HG03521 (cell line): Measurements from ENCODE around the gene SPATA46.
"Not testable (repeated sequence)": the region's sequence is repeated elsewhere in the genome, so short reads cannot be mapped to it uniquely, and the experiment has no call there.

Experiments
- ATAC-seq: cut with Tn5 transposase; IDR thresholded peaks from one replicate; pipeline ENCODE4 v1.9.1; 2021; ENCODE audit warnings: mild to moderate bottlenecking, moderate library complexity; ENCODE audit not compliant: unreplicated experiment

Gene SPATA46

DNA sequence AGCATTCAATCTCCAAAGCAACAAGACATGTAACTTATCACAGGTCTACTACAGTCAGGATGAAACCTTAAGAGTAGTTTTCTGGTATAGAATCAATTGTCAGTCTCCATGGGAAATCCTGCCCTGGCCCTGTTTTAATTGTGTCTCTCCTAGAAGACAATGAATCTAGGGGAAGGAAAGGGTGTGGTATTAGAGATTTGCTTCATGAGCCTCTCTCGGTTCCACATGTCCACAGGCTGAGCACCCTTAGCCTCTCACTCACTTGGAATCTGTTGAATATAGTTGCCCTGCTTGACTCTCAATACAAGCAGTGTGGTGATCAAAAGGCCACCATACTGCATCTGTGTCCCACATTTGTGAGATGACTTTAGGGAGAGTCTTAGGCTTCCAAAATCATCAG, 17.7 kb downstream of the SPATA46 start:
- no peak for ATAC-seq

DNA sequence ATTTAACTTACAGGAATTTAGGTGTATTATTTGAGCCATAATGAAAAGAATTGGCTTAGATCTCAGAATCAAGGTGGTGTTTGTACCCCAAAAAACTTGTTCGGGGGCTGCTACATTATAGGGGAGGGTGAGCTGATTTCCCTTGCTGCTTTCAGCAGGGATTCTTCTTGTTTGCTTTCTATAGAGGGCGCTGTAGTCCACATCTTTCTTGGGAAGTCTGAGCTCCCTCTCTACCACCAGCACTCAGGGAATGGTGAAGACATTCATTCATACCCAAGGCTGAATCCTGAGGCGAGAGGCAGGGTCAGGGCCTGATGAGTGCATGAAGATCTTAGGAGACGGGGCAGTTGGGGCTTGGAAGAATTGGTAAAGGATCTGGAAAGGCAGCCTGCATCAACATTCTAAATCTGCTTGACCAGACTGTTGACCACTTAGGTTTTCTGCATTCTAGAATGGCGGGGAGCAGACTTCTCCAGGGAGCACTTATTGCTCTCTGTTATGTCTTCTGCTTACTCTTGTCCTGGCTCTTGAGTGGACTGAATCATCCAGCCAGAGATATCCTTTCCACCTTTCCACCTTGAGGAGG, 18.9 kb downstream of the SPATA46 start:
- ATAC-seq: no peak

- ATAC-seq: no peak
These were observed 23.0 kb downstream of the SPATA46 start for GRCh38 chr1:162353702-162354101.

DNA sequence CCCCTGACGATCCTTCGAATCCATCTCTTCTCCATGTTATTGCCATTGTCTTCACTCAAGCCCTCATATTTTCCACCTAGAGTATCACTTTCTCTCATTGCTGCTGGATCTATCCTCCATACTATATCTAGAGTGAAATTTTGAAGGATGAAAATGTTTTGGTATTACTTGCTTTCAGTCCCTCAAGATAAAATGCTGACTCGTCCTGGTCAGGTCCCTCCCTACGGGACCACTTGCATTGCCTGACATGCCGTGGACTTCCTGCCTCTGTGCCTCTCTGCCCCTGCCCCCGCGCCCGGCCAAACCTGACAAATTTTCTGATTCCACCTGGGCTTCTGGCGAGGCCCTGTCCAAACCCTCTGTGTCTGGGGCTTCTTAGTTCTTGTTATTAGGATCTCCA, 23.6 kb downstream of the SPATA46 start:
- ATAC-seq: no peak

GRCh38 chr1:162351874-162352273, 24.8 kb downstream of the SPATA46 start:
- ATAC-seq: not testable (repeated sequence)

- ATAC-seq: no peak
These were observed 25.3 kb downstream of the SPATA46 start for GRCh38 chr1:162351246-162351842.

- ATAC-seq: no peak
These were observed 26.9 kb downstream of the SPATA46 start for GRCh38 chr1:162349635-162350330.

- no peak for ATAC-seq
These were observed 29.4 kb downstream of the SPATA46 start for GRCh38 chr1:162347281-162347680.

DNA sequence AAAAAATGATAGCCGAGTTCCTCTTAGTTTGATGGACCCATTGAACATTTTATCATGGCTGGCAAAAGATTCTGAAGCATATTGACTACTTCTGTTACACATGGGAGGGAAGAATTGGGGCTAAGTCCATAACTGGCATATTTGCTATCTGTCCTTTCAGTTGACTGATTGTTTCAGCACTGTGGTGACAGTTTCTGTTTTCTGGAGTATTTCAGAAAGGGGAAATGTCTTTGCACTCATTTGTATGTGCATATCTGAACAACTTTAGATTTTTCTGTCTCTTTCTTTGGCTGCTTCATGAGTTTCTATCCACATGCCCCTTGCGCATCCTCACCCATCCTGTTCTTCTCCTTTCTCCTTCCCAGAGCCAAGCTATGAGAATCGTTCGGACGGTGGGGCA, 33.2 kb downstream of the SPATA46 start:
- ATAC-seq: no peak

DNA sequence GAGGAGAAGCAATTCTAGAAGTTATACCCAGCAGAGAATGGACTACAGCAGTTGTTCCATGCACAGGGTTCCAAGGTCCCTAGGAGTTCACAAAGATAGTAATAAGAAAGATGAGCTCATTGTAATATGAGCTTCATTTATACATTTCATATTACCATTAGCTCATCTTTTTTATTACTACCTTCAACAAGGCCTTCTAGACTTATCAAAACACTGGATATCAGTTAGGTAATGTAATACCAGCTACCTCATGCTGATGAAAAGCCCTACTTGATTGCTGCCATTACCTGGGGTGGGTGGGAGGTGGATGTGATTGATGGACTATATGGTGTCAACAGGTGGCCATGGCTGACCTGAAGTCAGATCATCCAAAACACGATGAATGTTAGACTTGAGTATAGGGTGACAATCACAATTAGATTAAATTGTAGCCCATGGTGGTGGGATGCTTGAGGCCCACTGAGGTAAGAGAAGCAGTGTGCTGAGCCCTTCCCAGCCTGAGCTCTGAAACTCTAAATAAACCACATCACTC, 34.1 kb downstream of the SPATA46 start:
- ATAC-seq: no peak

DNA sequence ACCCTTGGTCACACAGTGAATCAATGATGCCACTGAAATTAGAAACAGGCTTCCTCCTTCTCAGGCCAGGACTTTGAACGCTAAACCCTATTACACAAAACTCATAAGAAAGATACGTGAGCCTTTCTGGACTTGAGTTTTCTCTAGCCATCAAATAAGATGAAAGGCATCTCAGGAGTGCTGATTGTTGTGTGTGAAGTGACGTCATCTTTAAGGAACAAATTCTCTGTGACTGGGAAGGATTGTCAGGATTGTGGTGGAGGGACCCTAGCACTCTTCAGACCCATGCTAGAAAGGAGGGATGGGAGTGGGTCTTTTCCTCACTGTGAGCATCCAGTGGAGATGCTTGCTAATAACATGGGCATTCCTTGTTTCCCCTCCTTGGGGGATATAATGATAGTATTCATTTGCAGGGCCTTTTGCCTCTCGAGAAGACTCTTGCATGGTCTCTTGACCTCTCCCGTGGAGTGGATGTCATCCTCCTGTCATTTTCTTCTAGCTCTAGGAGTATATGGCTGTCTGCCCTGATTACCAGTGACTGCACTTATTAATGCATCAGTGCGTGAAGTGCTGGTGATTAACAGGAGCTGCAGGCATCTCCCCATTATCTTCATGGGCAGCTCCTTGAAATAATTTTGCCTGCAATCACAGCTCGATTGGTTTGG, 39.9 kb downstream of the SPATA46 start:
- ATAC-seq: no peak

GRCh38 chr1:162335126-162335525, 41.5 kb downstream of the SPATA46 start:
- ATAC-seq: no peak

- no peak for ATAC-seq
These were observed 42.7 kb downstream of the SPATA46 start for GRCh38 chr1:162333991-162334390.

DNA sequence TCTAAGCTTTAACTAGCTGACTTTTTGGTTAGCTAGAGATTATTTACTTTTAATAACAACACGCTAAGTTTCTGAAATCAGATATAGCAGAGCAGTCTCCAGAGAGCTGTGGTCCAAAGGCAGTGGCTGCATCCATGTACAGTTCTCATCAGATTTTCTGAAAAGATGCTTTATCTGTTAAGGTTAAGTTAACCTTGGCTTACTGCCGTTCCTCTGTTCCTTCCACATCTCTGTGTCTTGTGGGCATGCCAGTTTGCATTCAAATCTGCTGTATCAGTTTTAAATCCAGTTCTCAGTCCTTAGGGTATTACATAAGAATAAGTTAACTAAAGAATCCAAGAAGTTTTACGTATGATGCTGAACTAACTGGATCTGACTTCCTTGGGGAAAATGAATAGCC, 46.8 kb downstream of the SPATA46 start:
- ATAC-seq: no peak

DNA sequence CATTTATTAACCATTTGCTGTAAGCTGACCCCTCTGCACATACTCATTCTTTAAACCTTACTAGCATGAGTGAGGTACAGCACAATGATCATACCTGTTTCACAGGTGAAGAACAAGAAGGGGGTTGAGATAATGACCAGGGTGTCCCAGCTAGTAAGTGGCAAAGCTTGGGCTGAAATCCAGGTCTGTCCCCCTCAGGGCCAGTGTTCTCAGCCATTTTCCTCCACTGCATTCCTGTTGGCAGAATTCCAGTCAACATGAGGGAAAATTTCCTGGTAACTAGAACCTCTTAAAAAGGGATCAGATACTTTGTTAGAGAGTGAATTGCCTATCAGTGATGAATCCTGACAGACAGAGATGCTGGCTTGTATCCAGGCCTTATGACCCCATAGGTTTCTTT, 48.1 kb downstream of the SPATA46 start:
- no peak for ATAC-seq

DNA sequence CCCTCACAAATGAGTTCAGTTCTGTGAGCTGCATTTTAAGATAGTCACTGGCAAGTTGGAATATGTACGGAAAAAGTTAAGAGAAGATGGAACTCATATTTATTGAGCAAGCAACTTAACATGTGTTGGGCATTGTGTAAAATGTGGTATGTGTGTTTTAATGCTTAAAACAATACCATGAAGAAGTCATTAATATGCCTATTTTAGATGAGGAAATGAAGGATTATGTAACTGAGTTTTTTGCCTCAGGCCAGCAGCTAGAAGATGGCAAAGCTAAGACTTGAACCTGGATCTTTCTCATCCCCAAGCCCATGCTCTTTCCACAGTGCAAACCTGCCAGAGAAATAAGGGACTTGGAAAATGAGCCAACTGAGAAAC, 48.9 kb downstream of the SPATA46 start:
- no peak for ATAC-seq

DNA sequence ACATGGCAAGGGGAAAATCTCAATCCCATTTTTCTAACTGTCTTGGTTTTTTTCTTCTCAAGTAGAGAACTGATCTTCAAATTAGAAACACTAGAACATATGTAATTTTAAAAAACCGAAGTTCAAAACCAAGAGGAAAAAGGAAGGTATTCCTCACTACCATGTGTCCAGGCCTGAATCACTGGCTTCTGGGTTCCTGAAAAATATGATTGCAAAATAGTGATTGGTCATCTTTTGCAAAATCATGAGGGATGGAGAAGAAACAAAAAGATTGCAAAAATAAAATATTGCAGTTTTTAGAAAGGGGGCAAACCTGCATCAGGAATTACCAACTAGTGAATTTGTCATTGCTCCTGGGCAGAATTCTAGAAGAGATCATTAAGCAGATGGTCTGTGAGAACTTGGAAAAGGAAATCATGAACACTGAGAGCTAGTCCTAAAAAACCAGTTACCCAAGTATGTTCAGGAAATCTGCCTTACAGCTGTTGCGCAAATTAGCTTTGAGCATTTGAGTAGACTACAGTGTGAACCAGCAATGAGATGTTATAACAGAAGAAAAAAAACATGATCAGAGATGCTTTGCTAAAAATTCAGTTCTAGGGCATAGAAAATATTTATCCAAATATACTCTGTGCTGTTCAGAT, 49.4 kb downstream of the SPATA46 start:
- ATAC-seq: no peak

GRCh38 chr1:162326559-162326958, 50.1 kb downstream of the SPATA46 start:
- no peak for ATAC-seq

- no peak for ATAC-seq
These were observed 52.3 kb downstream of the SPATA46 start for GRCh38 chr1:162324396-162324795.
